Neuronal stem cell (in vitro differentiated cells): ENCODE measurements around the gene ZG16. TPM values are rescaled to one million over a fixed set of nuclear protein-coding genes. Genes with fewer than 3 reads are reported as not detected.
"Not testable (repeated sequence)": the region's sequence is repeated elsewhere in the genome, so short reads cannot be mapped to it uniquely, and the experiment has no call there.

Experiments used
- DNase-seq: peaks from one replicate; pipeline ENCODE4 v3.0.0-alpha.2; 2013; ENCODE audit warnings: low spot score
- H2AFZ ChIP-seq: one replicate; pipeline ENCODE4 v1.6.1; 2013; ENCODE audit warnings: mild to moderate bottlenecking, low read length, inconsistent platforms
- H2AK5ac ChIP-seq: 2 replicates; pipeline ENCODE4 v1.6.1; 2013; ENCODE audit warnings: low read depth, mild to moderate bottlenecking, inconsistent platforms, low read length, moderate library complexity, mixed read lengths
- H2BK120ac ChIP-seq: 2 replicates; pipeline ENCODE4 v1.6.1; 2013; ENCODE audit warnings: low read depth, mild to moderate bottlenecking, inconsistent platforms, low read length, moderate library complexity, mixed read lengths
- H2BK12ac ChIP-seq: one replicate; pipeline ENCODE4 v1.6.1; 2013; ENCODE audit warnings: low read length, inconsistent platforms
- H2BK15ac ChIP-seq: 2 replicates; pipeline ENCODE4 v1.6.1; 2013; ENCODE audit warnings: mild to moderate bottlenecking, low read length, inconsistent platforms, mixed read lengths
- H2BK5ac ChIP-seq: one replicate; pipeline ENCODE4 v1.6.1; 2013; ENCODE audit warnings: inconsistent platforms, mild to moderate bottlenecking, low read length, moderate library complexity
- H3K14ac ChIP-seq: one replicate; pipeline ENCODE4 v1.6.1; 2013; ENCODE audit warnings: low read length, inconsistent platforms
- H3K18ac ChIP-seq: 2 replicates; pipeline ENCODE4 v1.6.1; 2013; ENCODE audit warnings: low read length, inconsistent platforms
- H3K23ac ChIP-seq: 2 replicates; pipeline ENCODE4 v1.6.1; 2013; ENCODE audit warnings: low read depth, mild to moderate bottlenecking, mixed read lengths, low read length, inconsistent platforms; ENCODE audit not compliant: poor library complexity
- H3K27ac ChIP-seq: replicated peaks from 3 replicates; pipeline ENCODE4 v1.5.1; 2013; ENCODE audit warnings: low read length, inconsistent platforms
- H3K27me3 ChIP-seq, 3 experiments: 2 replicates each; pipeline ENCODE4 v1.6.1; 2013; ENCODE audit warnings: low read length in 3 of 3, mild to moderate bottlenecking in 2 of 3, inconsistent platforms in 1 of 3, low read depth in 1 of 3, mixed read lengths in 1 of 3, moderate library complexity in 1 of 3; ENCODE audit not compliant: control insufficient read depth in 3 of 3, insufficient read depth in 3 of 3
- H3K36me3 ChIP-seq, 2 donors: replicated peaks in 1 of 2; 2 replicates each; pipeline ENCODE4 v1.6.1; 2013; ENCODE audit warnings: low read length in 2 of 2; ENCODE audit not compliant: control insufficient read depth in 2 of 2, insufficient read depth in 2 of 2
- H3K4ac ChIP-seq: 2 replicates; pipeline ENCODE4 v1.6.1; 2013; ENCODE audit warnings: inconsistent platforms, mild to moderate bottlenecking, low read length, moderate library complexity
- H3K4me1 ChIP-seq, 2 donors: 1 replicate in 1 of 2; 2 replicates in 1 of 2; pipeline ENCODE4 v1.6.1; 2013; ENCODE audit warnings: low read length in 2 of 2, low read depth in 1 of 2; ENCODE audit not compliant: control insufficient read depth in 2 of 2, insufficient read depth in 1 of 2
- H3K4me2 ChIP-seq: one replicate; pipeline ENCODE4 v1.6.1; 2013; ENCODE audit warnings: mild to moderate bottlenecking, low read length, inconsistent platforms; ENCODE audit not compliant: insufficient read depth, poor library complexity, severe bottlenecking
- H3K4me3 ChIP-seq, 2 donors: 2 replicates each; pipeline ENCODE4 v1.5.1; 2013; ENCODE audit warnings: low read length in 2 of 2, mild to moderate bottlenecking in 2 of 2, inconsistent platforms in 1 of 2, moderate library complexity in 1 of 2
- H3K79me1 ChIP-seq: one replicate; pipeline ENCODE4 v1.6.1; 2013; ENCODE audit warnings: low read depth, mild to moderate bottlenecking, inconsistent platforms, low read length, moderate library complexity
- H3K9ac ChIP-seq: one replicate; pipeline ENCODE4 v1.6.1; 2013; ENCODE audit warnings: mild to moderate bottlenecking, low read depth, low read length, inconsistent platforms; ENCODE audit not compliant: poor library complexity
- H3K9me3 ChIP-seq, 2 donors: replicated peaks in 1 of 2; 2 replicates each; pipeline versions ENCODE3 to v1.6.1; 2013; ENCODE audit warnings: low read length in 2 of 2, mild to moderate bottlenecking in 2 of 2, inconsistent platforms in 1 of 2, low read depth in 1 of 2, mixed read lengths in 1 of 2, moderate library complexity in 1 of 2; ENCODE audit not compliant: control insufficient read depth in 2 of 2, insufficient read depth in 1 of 2
- H4K8ac ChIP-seq: one replicate; pipeline ENCODE4 v1.6.1; 2013; ENCODE audit warnings: low read depth, mild to moderate bottlenecking, inconsistent platforms, low read length, moderate library complexity
- H4K91ac ChIP-seq: one replicate; pipeline ENCODE4 v1.6.1; 2013; ENCODE audit warnings: low read length, low read depth, mild to moderate bottlenecking, inconsistent platforms; ENCODE audit not compliant: poor library complexity
- WGBS, 2 donors: extraction: QIAGEN DNeasy Blood & Tissue Kit; methylation state at CpG; one replicate each; pipeline ENCODE4 v1.1.7; 2013; ENCODE audit warnings: missing lambda C conversion rate in 2 of 2, mixed read lengths in 1 of 2; ENCODE audit not compliant: insufficient read length in 2 of 2, insufficient replicate concordance in 1 of 2; ENCODE audit errors: extremely low coverage in 2 of 2; 5-methylcytosine and 5-hydroxymethylcytosine counted together
- polyA plus RNA-seq, 2 experiments: library from polyadenylated mRNA; stranded (reverse); fragments of 200-250 nt; gene quantifications; one replicate each; pipeline ENCODE4 v1.2.3, GENCODE V29; 2013

Gene ZG16
- not detected for polyA plus RNA-seq (2013, experiment 1 of 2)
- polyA plus RNA-seq (2013, experiment 2 of 2): not detected

- no peak within 1 kb of the TSS for H3K4me2 ChIP-seq
- DNase-seq: no peak
- H4K8ac ChIP-seq: no peak within 1 kb of the TSS
- no peak within 1 kb of the TSS for H3K4ac ChIP-seq
- no CpG with 5 or more reads among the region's 10 CpGs for WGBS, 2 donors
- H3K36me3 ChIP-seq: no peaks in the 10 kb centered on the region
- H2BK5ac ChIP-seq: no peak within 1 kb of the TSS
- no peaks in the 10 kb centered on the region for H3K9me3 ChIP-seq
- no peak within 1 kb of the TSS for H2BK120ac ChIP-seq
- peaks cover 0 to 2% of the 10 kb centered on the region in 2 donors for H3K4me1 ChIP-seq
- H3K18ac ChIP-seq: no peak within 1 kb of the TSS
- H2BK15ac ChIP-seq: no peak within 1 kb of the TSS
- no peak within 1 kb of the TSS for H3K4me3 ChIP-seq
- no peak within 1 kb of the TSS for H3K14ac ChIP-seq
- H2AFZ ChIP-seq: no peak within 1 kb of the TSS
- H2AK5ac ChIP-seq: no peak within 1 kb of the TSS
- H2BK12ac ChIP-seq: no peak within 1 kb of the TSS
- peaks cover 0 to 22% (median 2%) of the 10 kb centered on the region in 3 experiments for H3K27me3 ChIP-seq
- no peaks in the 10 kb centered on the region for H3K79me1 ChIP-seq
- no peak within 1 kb of the TSS for H3K23ac ChIP-seq
- no peak within 1 kb of the TSS for H4K91ac ChIP-seq
- H3K27ac ChIP-seq: no peak within 1 kb of the TSS
- H3K9ac ChIP-seq: no peak within 1 kb of the TSS
Observed at GRCh38 chr16:29777576-29778350, at the start of gene ZG16. ZG16 (plus strand) TSS chr16:29778256; CDS start chr16:29779267, 1,011 bp downstream.

- H3K14ac ChIP-seq: no peak overlapping the region
- H2BK120ac ChIP-seq: no peak overlapping the region
- H3K4me1 ChIP-seq: no peaks in the 10 kb centered on the region
- no peak overlapping the region for H2BK12ac ChIP-seq
- DNase-seq: peak; percentile 36
- WGBS, 2 donors: no CpG with 5 or more reads among the region's 6 CpGs
- no peaks in the 10 kb centered on the region for H3K36me3 ChIP-seq
- H3K27ac ChIP-seq: no peak overlapping the region
- no peak overlapping the region for H3K23ac ChIP-seq
- no peak overlapping the region for H4K91ac ChIP-seq
- no peak overlapping the region for H3K4ac ChIP-seq
- H4K8ac ChIP-seq: no peak overlapping the region
- no peak overlapping the region for H3K4me3 ChIP-seq
- H2BK5ac ChIP-seq: no peak overlapping the region
- no peak overlapping the region for H3K18ac ChIP-seq
- H2AK5ac ChIP-seq: no peak overlapping the region
- H3K4me2 ChIP-seq: no peak overlapping the region
- no peaks in the 10 kb centered on the region for H3K79me1 ChIP-seq
- no peak overlapping the region for H3K9ac ChIP-seq
- no peaks in the 10 kb centered on the region for H3K9me3 ChIP-seq
- peak overlapping the region; percentile 88 for H2AFZ ChIP-seq
- H2BK15ac ChIP-seq: no peak overlapping the region
- H3K27me3 ChIP-seq: no peaks in the 10 kb centered on the region
Observed at GRCh38 chr16:29729116-29729521, 48.9 kb upstream of the ZG16 start.

GRCh38 chr16:29730649-29731048 lies 47.4 kb upstream of the ZG16 start:
- H2BK120ac ChIP-seq: no peak overlapping the region
- no peak for DNase-seq
- H2BK5ac ChIP-seq: no peak overlapping the region
- H3K23ac ChIP-seq: no peak overlapping the region
- no peak overlapping the region for H2AK5ac ChIP-seq
- no peak overlapping the region for H3K18ac ChIP-seq
- H3K4me2 ChIP-seq: no peak overlapping the region
- no CpG with 5 or more reads among the region's 7 CpGs for WGBS, 2 donors
- H3K36me3 ChIP-seq: no peaks in the 10 kb centered on the region
- H3K14ac ChIP-seq: no peak overlapping the region
- H2BK15ac ChIP-seq: no peak overlapping the region
- no peak overlapping the region for H3K4ac ChIP-seq
- no peaks in the 10 kb centered on the region for H3K27me3 ChIP-seq
- no peak overlapping the region for H4K91ac ChIP-seq
- H3K79me1 ChIP-seq: no peaks in the 10 kb centered on the region
- no peak overlapping the region for H3K4me3 ChIP-seq
- no peaks in the 10 kb centered on the region for H3K9me3 ChIP-seq
- H3K4me1 ChIP-seq: no peaks in the 10 kb centered on the region
- H3K27ac ChIP-seq: no peak overlapping the region
- no peak overlapping the region for H4K8ac ChIP-seq
- no peak overlapping the region for H2AFZ ChIP-seq
- H2BK12ac ChIP-seq: no peak overlapping the region
- H3K9ac ChIP-seq: no peak overlapping the region

- DNase-seq, H3K79me1 ChIP-seq, H3K23ac ChIP-seq, H3K4me1 ChIP-seq, H2AK5ac ChIP-seq, H3K4me2 ChIP-seq, H3K18ac ChIP-seq, H2AFZ ChIP-seq, H3K9ac ChIP-seq, H3K36me3 ChIP-seq, H2BK12ac ChIP-seq, H3K14ac ChIP-seq, H2BK5ac ChIP-seq, H2BK120ac ChIP-seq, H3K4ac ChIP-seq, H3K27ac ChIP-seq, H4K8ac ChIP-seq, H3K9me3 ChIP-seq, H2BK15ac ChIP-seq, H3K4me3 ChIP-seq, H3K27me3 ChIP-seq, H4K91ac ChIP-seq: not testable (repeated sequence)
- no CpG with 5 or more reads among the region's 13 CpGs for WGBS, 2 donors
Observed at GRCh38 chr16:29731768-29732601, 46.1 kb upstream of the ZG16 start.
